Fibroblast of the conjunctiva (primary cell): ENCODE data around the gene ISM2.

ENCODE experiments used
- DNase-seq: peaks from one replicate; pipeline ENCODE4 v3.0.0-alpha.2; 2010; ENCODE audit warnings: low read depth

Gene ISM2

GRCh38 chr14:77507762-77508161, 9.1 kb upstream of the ISM2 start:
- no peak for DNase-seq

DNA sequence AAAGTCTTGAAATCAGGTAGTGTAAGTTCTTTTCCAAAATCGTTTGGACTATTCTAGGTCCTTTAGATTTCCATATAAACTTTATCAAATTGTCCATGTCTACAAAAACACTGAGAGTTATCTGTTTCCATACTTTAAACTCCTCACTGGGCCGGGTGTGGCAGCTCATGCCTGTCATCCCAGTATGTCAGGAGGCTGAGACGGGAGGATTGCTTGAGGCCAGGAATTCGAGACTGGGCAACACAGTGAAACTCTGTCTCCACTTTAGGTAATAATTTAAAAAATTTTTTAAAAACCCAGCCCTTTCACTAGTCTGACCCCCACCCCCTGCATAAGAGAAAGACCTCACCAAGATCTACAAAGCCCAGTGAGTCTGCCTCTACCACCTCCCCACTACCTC, 6.4 kb upstream of the ISM2 start:
- DNase-seq = no peak

DNA sequence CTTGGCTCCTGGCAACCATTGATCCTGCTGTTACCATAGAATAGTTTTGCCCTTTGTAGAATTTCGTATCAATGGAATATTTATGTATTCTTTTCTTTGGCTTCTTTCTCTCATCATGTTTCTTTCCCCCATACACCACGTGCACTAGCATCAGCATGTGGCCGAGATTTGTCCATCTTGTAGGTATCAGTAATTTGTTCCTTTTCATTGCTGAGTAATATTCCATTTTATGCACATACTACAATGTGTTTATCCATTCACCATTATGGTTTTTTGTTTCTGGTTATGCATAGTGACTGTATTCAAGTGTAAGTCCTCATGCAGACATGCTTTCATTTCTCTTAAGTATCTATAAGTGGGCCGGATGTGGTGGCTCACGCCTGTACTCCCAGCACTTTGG, 4.5 kb upstream of the ISM2 start:
- DNase-seq = no peak

DNA sequence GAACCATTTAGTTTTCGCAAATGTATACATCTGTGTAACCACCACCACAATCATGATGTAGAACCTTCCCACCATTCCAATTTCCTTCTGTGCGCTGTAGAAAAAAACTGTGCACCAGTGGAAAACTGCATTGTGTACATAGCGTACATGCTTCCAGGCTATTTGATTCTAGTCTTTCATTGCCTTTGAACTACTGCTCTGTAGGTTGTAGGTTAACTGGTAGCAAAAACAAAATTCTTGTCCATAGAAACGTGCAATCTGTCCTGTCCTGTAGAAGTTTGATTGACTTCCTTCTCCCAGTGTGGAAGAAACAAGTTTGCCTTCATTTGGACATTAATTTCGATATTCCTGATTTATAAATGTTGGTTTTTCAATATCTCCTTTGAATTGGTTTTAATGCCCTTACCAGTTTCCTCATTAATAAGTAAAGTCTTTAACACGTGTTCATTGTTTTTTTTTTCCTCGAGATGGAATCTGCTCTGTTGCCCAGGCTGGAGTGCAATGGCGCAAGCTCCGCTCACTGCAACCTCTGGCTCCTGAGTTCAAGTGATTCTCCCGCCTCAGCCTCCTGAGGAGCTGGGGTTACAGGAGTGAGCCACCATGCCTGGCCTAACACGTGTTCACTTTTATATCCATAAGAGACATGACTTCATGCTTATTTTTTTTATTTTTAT, 3.6 kb upstream of the ISM2 start:
- DNase-seq = no peak

- DNase-seq = no peak
Measured at GRCh38 chr14:77498984-77499527, 440 bp upstream of the ISM2 start.

DNA sequence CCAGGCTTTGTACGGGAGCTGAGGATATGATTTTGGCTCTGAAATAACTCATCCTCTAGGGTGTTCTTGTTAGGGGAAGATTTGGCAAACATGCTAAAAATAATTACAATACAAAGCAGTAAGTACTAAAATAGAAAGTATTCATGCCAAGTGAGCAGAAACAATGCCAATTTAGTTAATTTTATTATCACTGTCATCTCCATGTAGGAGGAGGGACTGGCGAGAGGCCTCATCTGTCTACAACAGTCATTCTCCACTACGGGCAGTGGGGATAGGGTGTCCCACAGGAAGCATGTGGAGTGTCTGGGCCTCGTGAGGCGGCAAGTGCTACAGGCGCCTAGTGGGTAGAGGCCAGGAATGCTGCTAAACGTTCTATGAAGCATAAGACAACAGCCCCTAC, 3.3 kb downstream of the ISM2 start:
- no peak for DNase-seq

GRCh38 chr14:77491056-77491455, 7.6 kb downstream of the ISM2 start:
- DNase-seq = no peak

- no peak for DNase-seq
Measured at GRCh38 chr14:77490347-77490986, 8.1 kb downstream of the ISM2 start.

DNA sequence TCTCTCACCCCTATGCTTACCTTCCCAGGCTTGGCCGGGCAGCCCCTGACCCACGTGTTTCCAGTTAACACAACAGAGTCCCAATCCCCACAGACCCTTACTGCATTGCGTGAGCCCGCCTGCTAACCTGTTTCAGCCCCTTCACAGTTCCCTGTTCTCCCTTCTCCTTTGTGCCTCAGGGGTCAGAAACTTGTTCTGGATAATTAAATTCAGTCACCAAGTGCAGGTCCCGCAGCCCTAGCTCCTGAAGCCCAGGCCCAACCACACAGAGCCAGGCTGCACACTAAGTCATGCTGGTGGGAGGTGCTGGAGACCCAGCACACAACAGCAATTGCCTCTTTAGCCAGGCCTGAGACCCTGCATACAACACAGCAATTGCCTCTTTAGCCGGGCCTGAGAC, 9.6 kb downstream of the ISM2 start:
- DNase-seq = no peak

GRCh38 chr14:77488558-77488957, 10.1 kb downstream of the ISM2 start:
- DNase-seq = no peak

- no peak for DNase-seq
Measured at GRCh38 chr14:77485901-77486678, 12.5 kb downstream of the ISM2 start.

GRCh38 chr14:77485256-77485655, 13.4 kb downstream of the ISM2 start:
- no peak for DNase-seq

- DNase-seq = no peak
Measured at GRCh38 chr14:77482422-77482821, 16.2 kb downstream of the ISM2 start.

DNA sequence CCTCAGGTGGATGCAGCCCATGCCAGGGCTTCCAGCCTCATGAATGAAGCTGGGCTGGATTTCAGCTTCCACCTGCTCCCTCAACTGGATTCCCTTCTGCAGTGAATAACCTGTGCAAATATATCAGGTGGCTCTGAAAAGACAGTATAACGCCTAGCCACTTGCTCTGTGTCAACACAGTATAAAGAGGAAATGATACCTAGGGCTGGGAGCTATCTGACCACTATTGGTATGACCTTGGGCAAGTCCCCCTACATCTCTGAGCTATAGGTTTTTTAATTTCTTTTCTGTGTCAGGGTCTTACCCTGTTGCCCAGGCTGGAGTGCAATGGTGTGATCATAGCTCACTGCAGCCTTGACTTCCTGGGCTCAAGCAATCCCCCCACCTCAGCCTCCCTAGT, 19.8 kb downstream of the ISM2 start:
- DNase-seq = no peak

DNA sequence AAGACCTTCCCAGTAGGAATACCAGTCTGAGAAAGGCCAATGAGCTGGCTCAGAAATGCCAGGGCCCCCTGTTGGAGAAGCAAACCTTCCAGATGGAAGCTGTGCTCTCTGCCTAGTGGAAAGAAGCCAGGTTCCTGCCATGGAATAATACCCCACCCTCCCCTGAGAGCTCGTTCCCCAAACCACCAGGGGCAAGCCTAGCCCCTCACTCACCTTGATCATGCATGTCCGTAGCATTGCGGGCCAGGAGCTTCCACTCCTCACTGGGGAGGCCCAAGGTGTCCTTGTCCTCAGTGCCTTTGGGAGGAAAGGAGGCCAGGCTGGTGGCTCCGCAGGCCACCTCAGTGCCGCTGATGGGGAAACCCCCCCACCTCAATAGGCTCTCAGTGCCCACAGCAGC, 20.6 kb downstream of the ISM2 start:
- no peak for DNase-seq

- DNase-seq = no peak
Measured at GRCh38 chr14:77475432-77476115, 23.0 kb downstream of the ISM2 start.

DNA sequence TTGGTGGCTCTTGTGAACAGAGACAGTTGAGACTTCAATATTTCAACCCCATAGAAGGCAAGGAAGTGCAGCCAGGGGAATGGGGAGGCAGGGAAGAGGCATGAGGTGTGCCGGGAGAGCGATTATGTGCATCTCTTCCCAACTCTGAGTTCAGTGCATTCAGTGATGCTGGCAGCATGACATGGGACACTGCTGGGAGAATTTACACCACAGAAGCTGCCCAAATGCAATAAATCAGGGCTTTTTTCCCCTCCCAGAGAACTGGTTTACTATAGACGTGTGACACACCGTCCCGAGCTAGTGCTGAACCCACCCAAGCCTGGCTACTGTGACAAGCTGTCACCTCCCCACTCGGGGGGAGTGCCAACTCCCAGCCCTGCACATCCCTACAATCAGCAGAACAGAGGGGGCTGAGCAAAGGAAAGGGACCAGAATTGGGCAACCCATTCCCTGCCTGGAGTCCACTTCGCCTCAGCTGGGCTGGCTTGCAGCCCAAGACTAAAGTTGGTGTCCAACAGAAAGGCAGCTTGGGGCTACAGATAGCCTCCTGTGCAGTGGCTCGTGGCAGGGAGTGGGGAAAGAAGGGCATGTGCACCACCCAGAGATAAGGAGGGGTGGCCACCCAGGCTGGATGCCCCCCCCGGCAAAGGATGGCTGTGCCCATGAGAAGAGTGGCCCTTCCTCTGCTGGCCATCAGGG, 24.0 kb downstream of the ISM2 start:
- DNase-seq = no peak

DNA sequence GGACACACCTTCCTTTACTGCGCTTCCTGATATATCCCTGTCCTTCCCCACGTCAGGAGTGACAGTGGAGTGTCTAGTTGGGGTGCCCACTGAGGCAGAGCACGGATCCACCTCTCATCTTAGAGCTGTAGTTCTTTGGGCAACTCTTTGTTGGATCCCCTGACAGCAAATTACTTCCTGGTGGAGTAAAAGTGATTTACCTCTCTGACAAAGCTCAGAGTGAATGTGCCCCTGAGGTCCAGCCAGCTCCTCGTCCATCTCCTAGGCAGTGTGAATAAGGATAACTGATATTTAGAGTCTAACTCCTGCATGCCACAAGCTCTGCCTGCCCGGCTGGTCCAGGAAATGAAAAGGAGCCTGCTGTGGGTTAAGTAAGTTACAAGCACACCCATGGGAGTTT, 24.7 kb downstream of the ISM2 start:
- no peak for DNase-seq

DNA sequence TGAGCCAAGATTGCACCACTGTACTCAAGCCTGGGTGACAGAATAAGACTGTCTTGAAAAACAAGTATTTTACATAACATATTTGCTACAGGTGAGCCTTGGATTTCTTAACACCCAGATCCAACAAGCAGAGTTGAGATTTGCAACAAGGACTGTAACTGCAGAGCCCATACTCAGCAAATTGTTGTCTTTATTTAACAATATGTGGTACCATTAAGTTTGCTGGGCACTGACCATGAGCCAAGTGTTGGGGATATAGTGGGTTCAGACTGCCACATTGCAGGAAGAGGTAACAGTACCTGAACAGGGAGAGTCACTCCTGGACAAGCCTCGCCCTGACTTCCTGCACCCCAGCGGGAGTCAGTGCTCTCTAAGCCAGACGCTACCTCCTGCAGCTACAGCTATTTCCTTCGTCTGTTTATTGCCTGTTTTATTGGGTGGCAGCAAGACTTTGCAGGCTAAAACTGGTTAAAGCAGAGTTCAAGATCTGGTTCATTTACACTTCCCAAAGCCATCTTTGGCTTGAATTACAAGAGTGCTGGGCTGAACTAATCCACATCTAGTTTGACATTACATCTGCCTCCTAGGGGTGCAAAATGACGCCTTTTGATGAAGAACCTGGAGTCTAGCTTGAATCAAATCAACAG, 28.3 kb downstream of the ISM2 start:
- no peak for DNase-seq

DNA sequence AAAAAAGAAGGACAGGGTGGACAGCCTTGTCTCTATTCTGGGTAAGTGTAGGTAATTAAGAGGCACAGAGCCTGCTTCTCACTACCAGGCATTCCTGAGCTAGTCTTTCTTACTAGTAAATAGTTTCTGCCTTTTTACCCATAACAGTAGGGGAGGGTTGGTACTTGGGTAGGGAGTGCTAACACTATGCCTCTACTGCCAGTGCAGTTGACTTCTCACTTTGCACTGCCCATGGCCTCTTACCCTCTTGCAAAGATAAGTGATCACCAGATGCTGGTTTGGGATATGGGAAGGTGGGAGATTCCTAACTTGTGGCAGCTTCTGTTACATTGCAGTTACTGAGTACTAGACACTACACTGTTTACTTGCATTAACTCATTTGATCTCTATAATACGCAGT, 29.1 kb downstream of the ISM2 start:
- no peak for DNase-seq

- no peak for DNase-seq
Measured at GRCh38 chr14:77469067-77469505, 29.5 kb downstream of the ISM2 start.
